Peyer's patch (tissue), 4 donors: ENCODE measurements around the gene LMBR1L.

ENCODE experiments used
- CTCF ChIP-seq, 6 experiments: fragments of 450-650 bp in 4 of 6; fragments of 200-600 bp in 2 of 6; sonication (generic) in 1 of 6; IDR thresholded peaks; one replicate each; pipeline ENCODE4 v1.5.1; 2017 to 2019; ENCODE audit warnings: antibody characterized with exemption in 6 of 6, mild to moderate bottlenecking in 3 of 6, moderate library complexity in 1 of 6
- POLR2A ChIP-seq, 2 donors: fragments of 450-650 bp; IDR thresholded peaks; one replicate each; pipeline ENCODE4 v1.5.1; 2017; ENCODE audit warnings: antibody characterized with exemption in 2 of 2, mild to moderate bottlenecking in 2 of 2, moderate library complexity in 2 of 2

- TF ChIP-seq CTCF (IDR thresholded peaks at IDR 0.05) = no peak
- TF ChIP-seq POLR2A (IDR thresholded peaks at IDR 0.05) = no peak
Observed at GRCh38 chr12:49133590-49133989, 22.9 kb upstream of the LMBR1L start.
